GM19240 (cell line): ENCODE data around the gene SLC9A5.

Experiments used
- DNase-seq: peaks from one replicate; pipeline ENCODE4 v3.0.0; 2011; ENCODE audit warnings: low spot score; ENCODE audit not compliant: insufficient read length

The SLC9A5 gene

DNA sequence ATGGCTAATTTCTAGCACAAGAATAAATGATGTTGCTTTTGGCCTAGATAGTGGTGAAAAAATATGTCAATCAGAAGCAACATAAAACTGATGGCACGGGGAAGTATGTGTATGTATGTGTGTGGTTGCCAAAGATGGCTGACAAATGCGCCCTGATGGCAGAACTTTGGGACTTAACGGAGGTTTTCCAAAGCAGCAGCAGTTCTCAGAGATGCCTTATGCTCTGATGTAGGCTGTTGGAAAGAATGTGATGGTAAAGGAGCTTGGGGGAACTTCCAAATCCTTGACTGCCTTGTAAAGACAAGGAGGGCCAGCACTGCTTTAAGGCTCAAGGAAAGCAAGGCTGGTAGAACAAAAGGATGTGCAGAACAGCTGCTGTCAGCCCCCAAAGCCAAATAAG is 61.8 kb downstream of the SLC9A5 start:
- DNase-seq = no peak

GRCh38 chr16:67311607-67312488 is 63.1 kb downstream of the SLC9A5 start:
- peak; percentile 64 for DNase-seq

DNA sequence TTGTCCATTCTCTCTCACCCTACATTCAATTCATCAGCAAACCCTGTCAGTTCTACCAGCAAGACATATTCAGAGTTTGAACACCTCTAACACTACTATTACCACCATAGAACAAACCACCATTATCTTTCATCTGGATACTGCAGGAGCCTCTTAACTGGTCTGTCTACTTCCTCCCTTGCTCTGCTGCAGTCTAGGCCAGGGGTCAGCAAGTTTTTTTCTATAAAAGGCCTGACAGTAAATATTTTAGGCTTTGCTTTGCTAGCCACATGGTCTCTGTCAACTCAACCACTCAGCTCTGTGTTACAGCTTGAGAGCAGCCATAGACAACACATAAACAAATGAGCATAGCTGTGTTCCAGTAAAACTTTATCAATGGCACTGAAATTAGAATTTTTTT is 63.9 kb downstream of the SLC9A5 start:
- no peak for DNase-seq

DNA sequence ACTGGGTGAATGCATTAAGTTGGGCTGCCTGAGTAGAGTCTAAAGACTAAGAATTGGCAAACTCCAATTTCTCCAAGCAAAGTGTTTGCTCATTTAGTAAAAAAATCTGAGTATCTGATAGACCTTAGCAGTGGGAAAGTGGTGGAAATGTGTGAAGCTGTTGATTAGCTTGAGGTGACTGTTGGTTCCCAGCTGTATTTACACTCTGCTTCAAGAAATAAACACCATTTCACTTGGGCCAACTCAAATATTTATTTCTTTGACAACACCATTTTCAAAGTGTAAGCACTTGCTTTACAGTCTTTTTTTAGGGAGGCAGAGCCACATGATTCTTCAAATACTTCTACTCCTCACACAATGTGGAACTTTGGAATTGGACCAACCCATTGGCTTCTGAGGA is 69.1 kb downstream of the SLC9A5 start:
- DNase-seq = no peak
